ENCODE results near the gene MBLAC2. TPM values are rescaled to one million over a fixed set of nuclear protein-coding genes. Genes with fewer than 3 reads are reported as not detected.

The MBLAC2 gene
- total RNA-seq = 4.4 and 7.3 TPM in 2 replicates

DNA sequence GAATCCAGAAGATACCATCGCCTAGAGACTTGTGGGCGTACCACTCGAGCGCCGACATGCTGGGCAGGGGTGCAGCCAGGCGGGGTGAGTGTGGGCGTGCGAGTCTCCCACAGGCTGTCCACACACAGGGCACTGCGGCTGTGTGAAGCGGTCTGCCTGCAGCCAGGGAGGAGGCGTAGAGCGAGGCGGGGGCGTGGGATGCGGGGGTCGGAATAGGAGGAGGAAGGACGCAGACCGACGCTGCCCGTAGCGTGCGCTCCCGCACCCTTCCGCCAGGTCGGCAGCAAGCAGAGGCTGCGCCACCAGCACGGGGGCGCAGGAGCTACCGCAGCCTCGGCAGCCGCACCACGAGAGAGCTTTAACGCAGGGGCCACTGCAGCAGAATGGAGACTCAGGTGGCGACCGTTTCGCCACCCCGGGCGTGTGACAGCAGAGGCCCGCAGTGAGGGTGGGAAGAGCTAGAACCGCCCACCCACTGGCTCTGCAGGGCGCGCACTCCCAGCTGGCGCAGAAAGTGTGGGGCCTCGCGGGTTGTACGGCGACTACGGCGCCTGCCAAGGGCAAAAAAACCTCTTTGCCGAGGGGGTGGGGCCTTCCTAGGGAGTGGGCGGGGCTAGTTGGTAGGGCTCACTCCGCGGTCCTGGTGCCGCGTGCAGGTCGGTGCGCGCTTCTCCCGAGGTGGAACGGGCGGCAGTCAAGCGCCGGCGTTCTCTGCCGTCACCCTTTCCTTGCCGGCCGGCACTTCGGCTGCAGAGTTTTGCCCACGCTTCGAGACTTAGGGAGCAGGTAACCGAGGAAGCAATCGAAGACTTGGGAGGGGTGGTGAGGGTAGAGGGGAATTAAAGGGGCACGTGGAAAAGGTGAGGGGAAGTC, at the start of gene MBLAC2, which contains the start of gene POLR3G:
Gene MBLAC2, minus strand, starts transcription at position 537 of the 873 bp plus-strand sequence. Its CDS starts 479 bp downstream, at position 58.
Gene POLR3G, plus strand, starts transcription at position 630 of the 873 bp plus-strand sequence. CDS start 10,704 bp downstream, outside the sequence.

DNA sequence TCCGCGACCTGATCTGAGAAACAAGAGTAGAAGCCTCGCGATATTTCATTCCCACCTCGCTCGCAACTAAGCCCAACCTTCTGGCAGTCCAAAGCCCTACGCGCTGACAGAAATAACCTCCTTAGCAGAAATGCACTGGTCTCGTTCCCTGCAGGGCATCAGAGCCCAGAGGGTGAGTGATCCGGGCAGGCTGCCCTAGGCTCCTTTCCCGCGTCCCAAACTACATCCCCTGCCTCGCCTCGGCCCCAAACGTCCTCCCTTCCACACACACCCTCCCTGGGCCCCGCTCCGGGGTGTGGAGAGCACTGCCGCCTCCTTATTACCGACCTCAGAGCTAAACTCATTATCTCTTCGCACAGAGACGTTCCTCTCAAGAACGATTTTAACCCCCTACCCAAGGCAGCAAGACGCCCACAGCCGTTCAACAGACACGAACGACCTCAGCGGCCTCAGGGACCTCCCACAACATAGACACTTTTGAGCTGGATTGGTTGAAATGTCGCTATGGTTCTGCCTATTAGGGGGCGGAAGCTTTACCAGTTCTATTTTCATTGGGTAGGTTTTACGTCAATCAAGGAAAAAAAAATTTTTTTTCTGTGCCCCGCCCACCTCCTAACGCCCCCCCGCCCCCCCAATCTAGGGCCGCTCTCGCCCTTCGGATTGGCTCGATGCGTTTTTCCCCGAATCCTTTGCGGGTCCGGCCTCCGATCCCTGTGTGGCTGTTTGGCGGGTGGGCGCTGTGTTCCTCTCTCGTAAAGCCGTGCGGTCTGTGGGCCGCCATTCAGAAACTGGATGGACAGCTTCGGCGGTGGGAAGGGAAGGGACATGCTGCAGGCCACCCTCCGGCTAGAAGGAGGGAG, 65.0 kb downstream of the MBLAC2 start, which contains the start of gene CETN3:
Gene CETN3, minus strand, starts transcription at position 439 of the 860 bp plus-strand sequence. Its CDS starts 95 bp downstream, at position 344.

Other genes starting within 250 kb of the MBLAC2 start
- 14.0 and 22.4 TPM in 2 replicates for gene CETN3, start 65.0 kb downstream of the MBLAC2 start, total RNA-seq
- gene POLR3G, start 93 bp upstream of the MBLAC2 start, total RNA-seq = 9.2 and 17.8 TPM in 2 replicates
- 22.4 and 31.4 TPM in 2 replicates for gene LYSMD3, start 54.8 kb upstream of the MBLAC2 start, total RNA-seq
- gene ADGRV1, start 84.0 kb upstream of the MBLAC2 start, total RNA-seq = 1.5 and 3.1 TPM in 2 replicates